Breast epithelium (tissue), 3 donors: ENCODE data around the gene TJAP1.

ENCODE experiments used
- CTCF ChIP-seq, 3 donors: fragments of 450-650 bp; IDR thresholded peaks; one replicate each; pipeline ENCODE4 v1.5.1; 2016 to 2017; ENCODE audit warnings: antibody characterized with exemption in 3 of 3, mild to moderate bottlenecking in 3 of 3, moderate library complexity in 3 of 3
- POLR2AphosphoS5 ChIP-seq, 3 donors: sonication (generic); formaldehyde crosslinking; IDR thresholded peaks; one replicate each; pipeline ENCODE4 v1.6.1; 2017; ENCODE audit warnings: antibody characterized with exemption in 3 of 3

- TF ChIP-seq POLR2AphosphoS5 (IDR thresholded peaks at IDR 0.05) (no peak), CTCF (IDR thresholded peaks at IDR 0.05) (no peak)
Observed at GRCh38 chr6:43428112-43428570, 49.2 kb upstream of the TJAP1 start.
